GM21367 (cell line): ENCODE results near the gene PREX1.

ENCODE experiments used
- ATAC-seq: cut with Tn5 transposase; IDR thresholded peaks from one replicate; pipeline ENCODE4 v1.9.1; 2021; ENCODE audit not compliant: unreplicated experiment

The PREX1 gene

DNA sequence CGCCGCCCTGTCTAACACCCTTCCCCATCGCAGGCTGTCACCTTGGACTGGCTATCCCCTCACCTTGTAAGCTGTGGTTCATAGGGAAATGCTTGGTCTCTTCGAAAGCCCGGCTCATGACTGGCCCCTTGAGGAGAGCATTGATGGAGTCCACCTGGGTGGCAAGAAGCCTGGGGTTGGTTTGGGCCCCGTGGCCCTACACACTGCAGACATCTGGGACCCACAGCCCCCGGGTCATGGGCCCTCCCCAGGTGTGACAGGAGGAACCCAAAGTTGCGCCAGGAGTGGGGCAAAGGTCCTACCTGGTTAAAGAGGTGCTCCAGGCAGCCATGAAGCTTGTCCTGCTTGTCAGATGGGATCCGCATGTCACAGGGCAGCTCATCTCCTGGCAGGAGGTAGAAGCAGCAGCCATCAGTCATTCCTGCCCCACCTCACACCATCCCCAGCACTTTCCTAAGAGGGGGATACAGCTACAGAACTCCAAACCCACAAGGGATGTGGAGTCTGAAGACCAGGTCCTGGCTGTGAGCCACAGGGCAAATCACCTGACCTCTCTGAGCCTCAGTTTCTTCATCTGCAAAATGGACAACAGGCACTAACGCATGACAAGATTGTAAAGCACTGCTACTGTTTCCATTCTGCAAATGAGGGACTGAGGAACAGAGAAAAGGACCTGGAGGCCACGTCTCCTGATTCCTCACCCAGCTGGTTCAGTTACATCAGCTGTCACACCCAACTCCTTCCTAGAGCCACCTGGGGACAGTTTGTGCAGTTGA, 185.5 kb downstream of the PREX1 start:
- no peak for ATAC-seq

- no peak for ATAC-seq
Observed at GRCh38 chr20:48640871-48641270, 186.9 kb downstream of the PREX1 start.

GRCh38 chr20:48639899-48640298, 187.9 kb downstream of the PREX1 start:
- ATAC-seq = no peak

GRCh38 chr20:48638546-48638945, 189.3 kb downstream of the PREX1 start:
- ATAC-seq = no peak

DNA sequence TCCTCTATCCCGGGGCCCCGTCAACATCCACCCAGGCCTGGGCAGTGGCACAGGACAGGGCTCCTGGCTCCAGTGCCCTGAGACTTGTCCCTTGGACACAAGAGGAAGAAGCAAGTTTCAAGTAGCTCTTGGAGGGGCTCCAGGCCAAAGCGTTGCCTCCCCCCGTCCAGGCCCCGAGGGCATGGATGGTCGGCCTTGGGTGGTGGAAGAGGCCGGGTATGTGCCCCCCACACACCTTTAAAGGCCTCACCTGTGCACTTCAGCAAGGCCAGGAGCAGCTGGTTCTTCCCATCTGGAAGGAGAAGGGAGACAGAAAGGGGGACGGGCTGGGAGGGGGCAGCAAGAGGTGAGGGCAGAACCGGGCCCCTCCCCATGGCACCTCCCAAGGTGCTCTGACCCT, 190.3 kb downstream of the PREX1 start:
- ATAC-seq = no peak

DNA sequence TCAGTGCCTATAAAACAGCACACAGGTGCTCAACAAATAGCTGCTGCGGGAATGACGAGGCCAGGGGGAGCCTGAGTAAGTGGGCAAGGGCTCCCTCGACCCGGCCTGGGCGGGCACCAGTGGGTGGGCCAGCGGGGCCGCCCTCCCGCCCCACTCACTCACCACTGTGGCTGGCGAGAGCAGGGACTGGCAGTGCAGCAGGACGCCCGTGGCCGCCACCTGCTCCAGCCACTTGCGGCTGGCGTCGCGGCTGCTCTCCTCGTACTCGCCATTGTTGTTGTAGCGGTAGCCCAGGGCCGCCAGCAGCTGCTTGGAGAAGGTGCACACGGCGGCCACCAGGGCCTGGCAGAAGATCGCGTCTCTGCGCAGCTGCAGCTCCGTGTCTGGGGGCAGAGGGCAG, 191.5 kb downstream of the PREX1 start:
- ATAC-seq = no peak

GRCh38 chr20:48635791-48636267, 192.0 kb downstream of the PREX1 start:
- no peak for ATAC-seq

GRCh38 chr20:48635361-48635760, 192.4 kb downstream of the PREX1 start:
- no peak for ATAC-seq

GRCh38 chr20:48634641-48635040, 193.2 kb downstream of the PREX1 start:
- no peak for ATAC-seq

DNA sequence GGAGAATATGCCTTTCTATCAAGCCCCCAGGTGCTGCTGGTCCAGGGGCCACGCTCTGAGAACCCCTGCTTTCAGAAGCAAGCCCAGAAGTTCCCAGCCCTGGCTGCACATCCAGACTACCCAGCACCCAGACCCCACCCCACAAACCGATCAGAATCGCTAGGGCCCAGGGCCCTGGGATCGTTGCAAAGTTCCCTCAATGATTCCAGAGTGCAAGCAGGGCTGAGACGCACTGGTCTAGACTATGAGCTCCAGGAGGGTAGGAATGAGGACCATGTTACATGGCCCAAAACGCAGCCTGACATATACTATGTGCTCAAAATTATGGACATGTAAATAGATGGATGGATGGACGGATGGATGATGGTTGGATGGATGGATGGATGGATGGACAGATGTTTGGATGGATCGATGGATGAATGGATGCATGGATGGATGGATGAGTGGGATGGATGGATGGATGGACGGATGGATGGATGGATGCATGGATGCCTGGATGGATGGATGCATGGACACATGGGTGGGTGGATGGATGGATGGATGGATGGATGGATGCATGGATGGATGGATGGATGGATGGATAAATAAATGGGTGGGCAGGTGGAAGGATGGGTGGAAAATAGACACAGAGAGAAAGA, 194.1 kb downstream of the PREX1 start:
- ATAC-seq = no peak

DNA sequence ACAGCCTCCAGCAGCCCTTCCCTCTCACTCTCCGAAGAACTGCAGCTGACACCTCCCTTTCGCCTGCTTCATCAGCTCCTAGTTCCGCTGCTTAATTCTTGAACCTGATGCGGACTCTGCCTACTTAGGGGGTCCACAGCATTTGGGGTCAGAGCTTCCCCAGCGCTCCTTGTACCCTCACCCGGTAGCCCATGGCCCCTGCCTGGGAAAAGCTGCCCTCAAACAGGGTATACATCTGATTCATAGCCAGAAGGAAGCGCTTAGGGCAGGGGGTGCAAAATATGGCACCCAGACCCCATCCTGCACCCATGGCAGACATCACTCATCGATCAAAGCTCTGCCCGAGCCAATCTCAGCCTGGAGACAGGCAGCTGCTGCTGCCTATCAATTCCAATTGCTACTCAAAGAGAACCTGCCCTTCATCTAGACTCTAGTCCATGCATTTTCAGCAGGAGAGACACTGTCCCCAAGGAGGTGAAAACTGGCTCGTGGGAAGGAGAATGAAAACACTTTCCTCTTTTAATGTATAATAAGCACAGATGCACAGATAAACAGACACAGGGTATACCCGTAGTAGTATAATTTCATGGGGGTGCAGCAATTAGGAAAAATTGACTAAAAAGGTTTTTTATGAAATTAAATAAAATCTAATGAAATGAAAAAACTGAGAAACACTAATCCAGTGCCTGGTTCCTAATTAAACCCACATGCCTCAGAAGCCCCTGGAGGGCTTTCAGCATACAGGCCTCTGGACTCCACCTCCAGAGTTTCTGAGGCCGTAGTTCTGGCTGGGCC, 194.8 kb downstream of the PREX1 start:
- no peak for ATAC-seq

DNA sequence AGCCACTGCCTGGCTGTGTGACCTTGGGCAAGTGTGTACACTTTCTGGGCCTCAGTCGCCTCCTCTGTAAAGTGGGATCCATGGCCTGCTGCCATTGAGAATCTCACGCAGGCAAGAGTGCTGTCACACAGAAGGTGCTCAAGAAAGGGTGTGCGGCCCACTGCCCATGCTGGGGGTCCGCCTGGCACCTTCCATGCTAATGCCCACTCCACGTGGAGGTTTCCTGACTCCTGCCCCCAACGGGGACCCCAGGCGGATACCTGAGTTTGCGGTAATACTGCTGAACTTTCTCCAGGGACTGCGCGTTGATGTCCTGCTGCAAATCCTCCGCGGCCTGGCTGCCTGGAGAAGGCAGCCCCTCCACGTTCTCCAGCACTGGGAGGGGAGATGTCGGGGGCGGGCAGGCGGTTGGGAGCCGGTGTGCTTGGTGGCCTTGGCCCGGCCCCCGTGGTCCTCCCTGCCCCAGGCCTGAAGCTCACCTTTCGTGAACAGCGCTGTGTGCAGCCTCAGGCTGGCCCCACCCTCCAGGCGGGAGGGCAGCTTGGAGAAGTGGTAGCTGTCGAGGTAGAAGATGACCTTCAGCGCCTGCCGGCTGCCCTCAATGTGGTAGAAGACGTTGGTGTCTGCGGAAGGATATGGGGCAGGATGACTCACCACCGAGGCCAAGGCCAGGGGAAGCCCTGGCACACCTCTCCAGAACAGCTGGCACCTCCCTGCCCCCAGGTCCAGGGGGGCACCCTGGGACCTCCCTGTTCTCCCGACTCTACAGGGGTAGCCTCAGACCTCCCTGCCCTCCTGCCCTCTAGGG, 195.6 kb downstream of the PREX1 start:
- ATAC-seq = no peak

DNA sequence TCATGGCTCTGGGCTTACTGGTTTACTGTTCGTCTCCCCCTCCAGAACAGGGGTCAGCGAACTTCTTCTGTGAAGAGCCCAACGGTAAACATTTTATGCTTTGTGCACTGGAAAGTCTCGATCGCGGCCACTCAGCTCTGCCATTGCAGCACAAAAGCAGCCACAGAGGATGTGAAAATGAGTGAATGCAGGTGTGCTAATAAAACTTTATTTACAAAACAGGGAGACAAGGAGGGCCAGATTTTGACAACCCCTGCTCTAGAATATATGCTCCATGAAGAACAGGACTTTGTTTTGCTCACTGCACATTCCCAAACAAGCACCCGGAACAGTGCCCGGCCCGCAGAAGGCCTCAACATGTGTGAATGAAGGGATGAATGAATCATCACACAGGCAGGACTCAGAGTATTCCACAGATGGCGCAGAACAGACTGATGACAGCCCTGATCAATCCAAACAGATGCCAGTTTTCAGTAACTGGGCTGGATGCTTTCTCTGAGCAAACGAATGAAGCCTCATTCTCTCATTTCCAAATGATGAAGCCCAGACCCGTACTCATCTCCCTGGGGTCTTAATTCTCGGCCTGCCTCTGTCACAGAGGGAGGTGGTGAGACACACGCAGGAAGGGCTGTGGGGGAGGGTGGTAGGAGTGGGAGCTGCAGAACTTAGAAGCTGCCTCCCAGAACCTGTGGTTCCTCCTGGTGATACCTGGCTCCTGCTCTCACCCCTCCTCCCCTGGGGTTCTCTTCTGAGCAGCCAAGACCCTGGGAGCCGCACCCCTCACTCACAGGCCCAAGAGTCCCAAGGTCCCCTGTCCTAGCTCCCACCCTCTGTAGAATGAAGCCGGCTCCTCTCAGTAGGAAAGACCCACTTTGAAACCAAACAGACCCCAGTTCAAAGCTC, 196.4 kb downstream of the PREX1 start:
- no peak for ATAC-seq

GRCh38 chr20:48630342-48631075, 197.3 kb downstream of the PREX1 start:
- no peak for ATAC-seq

GRCh38 chr20:48629960-48630315, 197.9 kb downstream of the PREX1 start:
- ATAC-seq = no peak

DNA sequence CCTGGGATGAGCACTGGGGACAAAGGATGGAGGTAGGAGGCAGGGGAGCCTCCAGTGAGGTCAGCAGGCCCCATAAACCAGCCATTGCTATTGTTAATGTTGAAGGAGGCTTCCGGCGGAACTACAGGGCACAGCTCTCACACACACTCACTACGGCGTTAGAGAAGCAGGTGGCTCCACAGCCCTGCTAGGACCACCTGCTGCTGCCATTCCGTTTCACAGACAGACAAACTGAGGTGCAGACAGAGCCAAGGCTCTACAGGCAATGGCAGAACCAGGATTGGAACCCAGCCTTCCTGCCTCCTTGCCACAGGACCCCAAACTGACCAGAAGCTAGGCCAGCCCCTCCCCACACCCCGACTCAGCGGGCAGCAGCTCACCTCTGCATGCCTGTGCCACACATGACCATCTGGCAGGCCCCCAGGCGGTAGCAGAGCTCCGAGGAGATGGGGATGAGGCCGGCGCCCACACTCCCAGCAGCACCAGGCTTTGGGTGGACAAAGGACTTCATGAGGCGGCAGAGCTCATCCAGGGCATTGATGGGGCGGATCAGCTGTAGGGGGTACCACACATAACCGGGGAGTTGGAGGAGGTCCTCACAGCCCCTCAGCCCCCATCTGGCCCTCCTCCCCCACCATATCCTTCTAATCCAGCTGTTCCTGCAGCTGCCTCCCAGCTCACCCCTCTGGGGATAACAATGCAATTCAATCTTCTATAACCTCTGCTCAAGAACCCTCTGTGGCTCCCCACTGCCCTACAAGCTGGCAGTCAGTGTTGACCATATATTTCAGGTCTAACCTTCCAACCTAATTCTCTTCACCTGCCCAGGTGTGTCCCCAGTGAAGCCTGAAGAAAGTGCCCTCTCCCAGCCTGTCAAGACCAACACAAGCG, 198.5 kb downstream of the PREX1 start:
- ATAC-seq = no peak

- no peak for ATAC-seq
Observed at GRCh38 chr20:48627737-48628128, 200.1 kb downstream of the PREX1 start.
